Putamen (tissue), 1 donor: ENCODE results near the gene RAB11FIP5.
A peak's percentile ranks its signal among the peaks of the same experiment; 100 is the strongest.
"Not testable (repeated sequence)": the region's sequence is repeated elsewhere in the genome, so short reads cannot be mapped to it uniquely, and the experiment has no call there.

ENCODE experiments used
- DNase-seq: peaks from one replicate; pipeline ENCODE4 v3.0.0-alpha.2; 2016; ENCODE audit warnings: low spot score

The RAB11FIP5 gene

DNA sequence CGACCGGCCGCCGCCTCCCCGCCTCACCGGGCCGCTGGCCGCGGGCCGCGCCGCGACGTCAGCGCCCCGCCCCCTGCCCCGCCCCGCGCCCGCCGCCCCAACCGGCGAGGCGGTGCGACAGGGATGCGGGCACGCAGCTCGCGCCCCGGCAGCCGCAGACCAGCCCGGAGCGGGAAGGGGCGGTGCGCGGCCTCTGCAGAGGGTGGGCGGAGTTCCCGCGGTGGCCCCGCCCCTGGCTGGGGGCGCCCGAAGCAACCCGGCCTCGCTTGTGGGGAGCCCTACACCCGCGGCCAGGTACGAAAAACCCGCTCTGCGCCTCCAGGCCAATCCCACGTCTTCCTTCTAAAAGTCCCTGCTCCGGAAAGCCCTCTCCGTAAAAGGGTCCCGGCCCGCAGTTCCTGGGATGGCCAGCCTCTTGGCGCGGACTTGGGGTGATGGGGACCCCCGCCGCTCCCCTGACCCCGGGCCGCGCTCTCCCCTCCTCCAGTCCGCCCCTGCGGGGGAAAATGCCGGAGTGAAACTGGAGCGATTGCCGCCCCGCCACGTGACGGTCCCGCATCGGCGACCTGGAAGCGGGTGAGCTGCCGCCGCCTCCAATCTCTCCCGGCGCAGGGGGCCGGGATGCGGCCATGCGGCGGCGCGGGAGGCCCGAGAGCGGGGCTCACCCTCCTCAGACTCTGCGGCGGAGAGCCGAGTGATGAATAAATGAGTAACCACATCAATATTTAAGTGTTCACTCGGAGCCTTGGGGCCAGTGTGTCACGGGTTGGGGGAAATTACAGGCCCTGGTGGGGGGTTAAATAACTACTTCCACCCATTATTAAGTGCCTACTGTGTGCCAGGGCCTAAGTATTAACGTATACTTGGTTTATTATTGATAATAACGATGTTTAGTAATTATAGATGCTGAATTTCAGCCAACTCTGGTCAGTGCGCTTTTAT is at the start of gene RAB11FIP5:
Gene RAB11FIP5 (minus strand): TSS at position 36 of the 942 bp plus-strand sequence. CDS start 171 bp downstream, outside the sequence.
- peak; percentile 75 for DNase-seq

DNA sequence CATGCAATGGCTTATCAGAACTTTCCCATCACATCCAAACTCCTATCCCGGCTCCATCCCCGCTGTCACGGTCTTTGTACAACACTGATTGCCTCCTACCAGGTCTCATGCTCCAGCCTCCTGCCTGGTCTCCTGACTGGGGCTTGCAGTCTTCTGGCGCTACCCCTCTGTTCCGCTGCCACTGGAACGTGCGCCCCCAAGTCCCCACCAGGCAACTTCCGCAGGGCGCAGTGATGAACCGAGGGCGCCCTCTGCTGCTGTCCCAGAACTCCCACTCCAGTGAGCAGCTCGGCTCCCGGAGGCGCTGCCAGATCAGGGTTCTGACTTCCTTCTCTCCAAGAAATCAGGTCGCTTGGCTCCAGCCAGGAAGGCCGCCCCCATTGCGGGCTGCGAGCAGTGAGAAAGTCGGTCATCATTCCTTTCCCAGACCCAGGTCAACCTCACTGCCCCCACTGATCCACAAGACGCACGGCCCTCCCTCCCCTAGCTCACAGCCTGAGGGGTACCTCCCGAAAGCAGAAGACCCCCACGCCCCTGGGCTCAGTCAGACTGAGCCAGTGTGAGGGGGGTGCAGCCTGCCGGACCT is 43.9 kb upstream of the RAB11FIP5 start:
- DNase-seq: peak; percentile 49

GRCh38 chr2:73142937-73143336 is 30.2 kb upstream of the RAB11FIP5 start:
- no peak for DNase-seq

- DNase-seq: no peak
Observed at GRCh38 chr2:73141896-73142295, 29.1 kb upstream of the RAB11FIP5 start.

- no peak for DNase-seq
Observed at GRCh38 chr2:73135236-73135635, 22.5 kb upstream of the RAB11FIP5 start.

- no peak for DNase-seq
Observed at GRCh38 chr2:73134471-73134870, 21.7 kb upstream of the RAB11FIP5 start.

- no peak for DNase-seq
Observed at GRCh38 chr2:73133566-73134197, 20.9 kb upstream of the RAB11FIP5 start.

DNA sequence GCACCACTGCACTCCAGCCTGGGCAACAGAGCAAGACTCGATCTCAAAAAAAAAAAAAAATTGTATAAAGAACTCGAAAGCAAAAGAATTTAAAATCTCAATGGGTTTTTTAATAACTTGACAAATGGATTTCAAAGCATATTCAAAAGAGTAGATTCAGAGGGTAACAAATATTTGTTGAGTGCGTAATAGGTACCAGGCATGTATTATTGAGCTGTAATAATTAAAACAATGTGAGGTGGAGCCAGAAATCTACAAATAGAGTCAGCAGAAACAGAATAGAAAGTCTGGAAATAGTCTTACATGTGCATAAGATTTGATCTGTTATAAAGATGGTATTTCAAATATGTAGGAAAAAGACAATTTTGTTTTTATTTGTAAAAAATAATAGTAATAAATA is 19.1 kb upstream of the RAB11FIP5 start:
- DNase-seq: no peak

DNA sequence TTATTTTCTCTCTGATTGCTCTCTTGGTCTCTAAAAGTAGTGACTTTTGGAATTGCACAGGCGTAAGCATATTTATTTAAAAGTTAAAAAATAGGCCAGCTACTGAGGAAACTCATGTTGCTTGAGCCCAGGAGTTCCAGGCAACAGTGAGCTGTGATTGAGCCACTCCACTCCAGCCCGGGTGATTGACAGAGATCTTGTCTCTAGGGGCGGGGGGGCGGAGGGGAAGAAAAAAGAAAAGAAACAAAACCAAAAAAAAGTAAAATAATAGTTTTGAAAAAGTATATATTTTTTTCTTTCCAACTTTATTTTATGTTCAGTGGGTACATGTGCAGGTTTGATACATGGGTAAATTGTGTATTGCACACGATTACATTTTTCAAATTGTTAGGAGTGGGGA is 18.0 kb upstream of the RAB11FIP5 start:
- DNase-seq: no peak

DNA sequence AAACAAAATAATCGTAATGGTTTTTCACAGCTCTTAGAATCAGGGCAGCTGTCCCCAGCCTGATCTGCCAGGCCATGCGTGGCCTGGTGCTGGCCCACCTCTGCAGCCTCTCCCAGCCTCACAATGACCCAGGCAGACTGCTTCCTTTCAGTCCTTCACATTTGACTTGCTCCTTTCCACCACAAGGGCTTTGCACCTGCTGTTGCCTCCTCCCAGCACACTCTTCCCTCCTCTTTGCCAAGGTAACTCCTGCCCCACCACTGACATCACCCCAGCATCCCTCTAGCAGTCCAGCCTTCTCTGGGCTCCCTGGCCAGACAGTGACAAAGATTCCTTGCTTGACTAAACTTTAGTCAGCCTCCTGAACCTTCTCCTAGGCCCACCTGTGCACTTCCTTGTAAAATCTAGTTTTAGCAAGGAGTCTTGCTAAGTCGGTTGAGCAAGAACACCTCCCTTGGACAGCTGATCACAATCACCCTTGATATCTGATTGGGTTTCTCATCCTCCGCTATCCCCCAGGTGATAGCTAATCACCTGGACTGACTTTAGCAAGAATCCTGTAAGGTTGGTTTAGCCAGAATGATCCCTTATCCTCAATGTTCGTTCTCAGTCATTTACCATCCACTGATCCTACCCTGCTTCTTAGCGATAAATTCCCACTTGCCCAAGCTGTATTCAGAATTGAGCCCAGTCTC is 16.2 kb upstream of the RAB11FIP5 start:
- no peak for DNase-seq

- no peak for DNase-seq
Observed at GRCh38 chr2:73122536-73122935, 9.8 kb upstream of the RAB11FIP5 start.

DNA sequence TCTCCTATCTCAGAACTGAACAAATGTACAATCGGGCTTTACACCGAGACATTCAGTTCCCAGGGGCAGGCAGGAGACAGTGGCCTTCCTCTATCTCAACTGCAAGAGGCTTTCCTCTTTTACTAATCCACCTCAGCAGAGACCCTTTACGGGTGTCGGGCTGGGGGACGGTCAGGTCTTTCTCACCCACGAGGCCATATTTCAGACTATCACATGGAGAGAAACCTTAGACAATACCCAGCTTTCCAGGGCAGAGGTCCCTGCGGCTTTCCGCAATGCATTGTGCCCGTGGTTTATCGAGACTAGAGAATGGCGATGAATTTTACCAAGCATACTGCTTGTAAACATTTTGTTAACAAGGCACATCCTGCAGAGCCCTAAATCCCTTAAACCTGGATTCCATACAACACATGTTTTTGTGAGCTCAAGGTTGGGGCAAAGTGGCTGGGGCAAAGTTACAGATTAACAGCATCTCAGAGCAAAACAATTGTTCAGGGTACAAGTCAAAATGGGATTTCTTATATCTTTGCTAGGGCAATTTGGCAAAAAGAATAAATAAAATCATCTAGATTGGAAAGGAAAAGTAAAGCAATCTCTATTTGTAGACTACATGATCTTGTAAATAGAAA is 7.0 kb upstream of the RAB11FIP5 start:
- not testable (repeated sequence) for DNase-seq

DNA sequence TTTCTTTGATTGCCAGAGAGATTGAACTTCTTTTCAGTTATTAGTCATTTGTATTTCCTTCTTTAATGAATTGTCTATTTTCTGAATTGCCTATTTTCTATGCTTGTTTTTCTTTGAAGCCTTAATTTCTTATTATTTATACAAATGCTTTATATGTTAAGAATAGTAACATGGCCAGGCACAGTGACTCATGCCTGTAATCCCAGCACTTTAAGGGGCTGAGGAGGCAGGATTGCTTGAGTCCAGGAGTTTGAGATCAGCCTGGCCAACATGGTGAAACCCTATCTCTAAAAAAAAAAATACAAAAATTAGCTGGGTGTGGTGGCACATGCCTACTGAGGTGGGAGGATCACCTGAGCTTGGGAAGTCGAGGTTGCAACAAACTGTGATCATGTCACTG is 4.7 kb upstream of the RAB11FIP5 start:
- no peak for DNase-seq

DNA sequence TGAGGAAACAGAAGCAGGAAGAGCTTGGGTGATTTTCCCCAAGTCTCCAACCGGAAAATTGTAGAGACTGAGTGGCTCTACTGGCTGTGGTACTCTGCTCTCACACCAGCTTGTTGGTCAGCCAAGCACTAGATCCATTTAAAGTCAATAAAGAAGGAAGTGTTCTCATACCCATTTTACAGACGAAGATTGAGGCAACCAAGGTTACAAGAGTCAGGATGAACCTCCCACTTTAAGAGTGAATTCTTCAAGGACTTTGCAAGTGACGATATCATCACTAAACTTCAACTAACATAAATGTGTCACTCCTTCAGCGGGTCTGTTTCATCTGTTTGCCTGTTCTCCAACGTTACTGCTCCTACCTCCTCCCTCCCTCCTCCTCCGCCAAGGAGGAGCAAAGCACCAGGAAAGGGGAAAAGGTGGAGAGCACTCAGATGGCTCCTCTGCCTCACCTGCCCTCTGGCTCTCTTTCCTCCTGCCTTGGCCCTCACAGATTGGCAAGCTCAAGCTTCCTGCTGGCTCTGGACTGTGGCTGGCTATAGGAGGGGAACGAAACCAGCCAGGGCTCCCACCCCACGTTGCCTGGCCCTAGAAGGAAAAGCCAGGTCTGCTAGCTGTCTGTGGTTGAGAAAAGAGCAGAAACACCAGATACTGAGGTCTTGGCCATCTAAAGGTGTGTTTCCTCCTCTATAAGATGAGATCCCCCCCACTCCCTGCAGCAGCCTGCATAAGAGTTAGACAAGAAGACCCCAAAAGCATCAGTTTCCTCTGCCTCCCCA is 3.6 kb upstream of the RAB11FIP5 start:
- DNase-seq: no peak

DNA sequence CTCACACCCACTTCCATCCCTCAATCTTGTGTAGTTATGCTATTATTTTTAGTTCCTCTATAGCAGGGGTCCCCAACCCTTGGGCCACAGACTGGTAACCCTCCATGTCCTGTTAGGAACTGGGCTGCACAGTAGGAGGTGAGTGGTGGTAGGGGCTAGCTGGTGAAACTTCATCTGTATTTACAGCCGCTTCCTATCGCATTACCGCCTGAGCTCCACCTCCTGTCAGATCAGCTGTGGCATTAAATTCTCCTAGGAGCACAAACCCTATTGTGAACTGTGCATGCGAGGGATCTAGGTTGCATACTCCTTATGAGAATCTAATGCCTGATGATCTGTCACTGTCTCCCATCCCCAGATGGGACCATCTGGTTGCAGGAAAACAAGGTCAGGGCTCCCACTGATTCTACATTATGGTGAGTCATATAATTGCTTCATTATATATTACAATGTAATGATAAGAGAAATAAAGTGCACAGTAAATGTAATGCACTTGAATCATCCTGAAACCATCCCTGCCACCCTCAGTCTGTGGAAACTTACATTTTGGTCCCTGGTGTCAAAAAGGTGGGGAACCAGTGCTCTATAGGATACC is 1.6 kb upstream of the RAB11FIP5 start:
- no peak for DNase-seq

DNA sequence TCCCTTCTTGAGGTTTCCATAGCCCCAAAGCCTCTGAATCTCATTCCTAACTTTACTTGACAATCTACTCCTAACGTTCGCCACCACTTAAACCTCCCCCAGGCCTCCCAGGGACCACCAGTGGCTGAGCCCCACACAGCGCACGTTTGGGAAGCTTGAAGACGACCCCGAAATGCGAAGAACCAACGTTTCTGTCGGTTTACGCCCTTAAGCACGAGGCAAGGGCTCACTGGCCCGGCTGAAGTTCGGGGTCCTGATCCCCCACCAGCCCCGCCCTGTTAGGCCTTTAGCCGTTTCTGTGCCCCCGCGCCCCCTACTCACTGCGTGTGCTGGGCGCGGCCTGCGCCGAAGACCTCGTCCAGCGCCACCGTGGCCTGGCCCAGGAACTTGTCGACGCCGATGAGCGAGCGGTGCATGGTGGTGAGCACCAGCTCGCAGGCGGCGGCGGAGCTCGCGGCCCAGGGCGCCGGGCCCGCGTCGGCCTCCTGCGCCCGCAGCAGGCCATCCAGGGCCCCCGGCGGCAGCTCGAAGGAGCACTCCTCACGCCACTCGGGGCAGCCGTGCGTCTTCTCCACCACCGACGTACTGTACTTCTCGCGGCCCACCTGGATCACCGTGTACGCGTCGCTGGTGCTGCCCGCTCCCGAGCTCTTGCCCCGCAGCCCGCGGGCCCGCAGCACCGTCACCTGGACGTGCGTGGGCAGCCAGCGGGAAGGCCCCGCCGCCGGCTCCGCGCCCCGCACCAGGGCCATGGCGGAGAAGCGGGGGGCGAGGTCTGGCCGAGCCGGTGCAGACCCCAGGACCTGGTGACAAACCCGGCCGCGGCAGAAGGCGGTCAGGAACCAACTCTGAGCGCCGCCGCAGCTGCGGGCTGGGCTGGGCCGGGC is 479 bp downstream of the RAB11FIP5 start:
- peak; percentile 10 for DNase-seq

DNA sequence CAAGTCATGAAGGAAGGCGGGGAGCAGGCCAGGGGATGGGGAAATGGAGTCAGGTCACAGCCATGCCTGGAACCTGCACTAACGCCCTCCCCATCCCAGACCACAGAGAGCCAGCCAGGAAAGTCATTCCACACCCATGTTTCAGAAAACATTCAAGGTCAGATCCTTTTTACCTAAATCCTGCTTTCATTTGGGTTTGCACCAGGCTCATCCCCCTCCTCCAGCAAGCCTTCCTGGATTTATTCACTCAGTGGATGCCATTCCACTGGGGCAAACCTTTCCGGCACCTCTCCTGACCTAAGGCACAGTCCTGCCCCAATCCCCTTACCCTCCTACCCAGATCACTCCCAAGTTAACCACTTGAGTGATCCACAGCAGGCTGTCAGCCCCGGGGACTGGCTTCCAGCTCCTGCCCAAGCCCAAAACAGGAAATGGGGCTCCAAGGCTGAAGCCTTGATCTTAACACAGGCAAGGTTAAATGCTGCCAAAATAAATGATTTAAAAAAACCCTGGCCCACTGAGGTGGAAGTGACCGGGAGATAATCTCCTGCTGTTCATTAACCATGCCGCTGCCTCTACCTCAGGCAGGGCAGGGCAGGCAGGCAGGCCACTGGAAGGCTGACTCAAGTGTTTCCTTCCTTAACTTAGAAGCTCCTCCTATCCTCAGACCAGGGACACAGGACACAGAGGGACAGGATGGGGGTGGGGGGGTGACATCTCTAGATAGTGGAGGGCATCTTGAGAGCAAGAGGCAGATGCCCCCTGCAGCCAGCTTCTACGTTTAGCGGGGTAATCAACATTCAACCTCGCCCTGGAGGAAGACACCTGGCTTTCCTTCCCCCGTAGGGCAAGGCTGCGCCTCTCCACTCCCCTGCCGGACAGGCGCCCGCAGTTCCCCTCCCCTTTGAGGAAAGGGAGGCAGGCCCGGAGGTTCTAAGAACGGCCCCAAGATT is 1.4 kb downstream of the RAB11FIP5 start:
- DNase-seq: no peak
